Measurements from ENCODE around the gene VWF. TPM values are rescaled to one million over a fixed set of nuclear protein-coding genes. Genes with fewer than 3 reads are reported as not detected.
A peak's percentile ranks its signal among the peaks of the same experiment; 100 is the strongest.

Gene VWF
- total RNA-seq, 1 experiment from 2014 or later: 0.03 TPM

GRCh38 chr12:5973461-5974115 lies 150.9 kb downstream of the VWF start:
- Histone ChIP-seq H3K36me3 (no peaks in the 10 kb centered on the region), H3K9me3 (no peaks in the 10 kb centered on the region), H3K4me3 (no peak overlapping the region), H3K27me3 (no peaks in the 10 kb centered on the region)
- no peak for DNase-seq

- no peaks in the 10 kb centered on the region for H3K27me3 ChIP-seq
Observed at GRCh38 chr12:5972387-5972786, 152.1 kb downstream of the VWF start.

GRCh38 chr12:5971194-5971850 lies 153.1 kb downstream of the VWF start:
- Histone ChIP-seq H3K4me3 (no peak overlapping the region), H3K36me3 (no peaks in the 10 kb centered on the region), H3K27me3 (no peaks in the 10 kb centered on the region), H3K9me3 (no peaks in the 10 kb centered on the region)
- DNase-seq: no peak

More at GRCh38 chr12:5972387-5972786, 152.1 kb downstream of the VWF start:
- Histone ChIP-seq H3K9me3 (no peaks in the 10 kb centered on the region), H3K36me3 (no peaks in the 10 kb centered on the region), H3K4me3 (no peak overlapping the region)
- no peak for DNase-seq

GRCh38 chr12:5969974-5970690 lies 154.3 kb downstream of the VWF start:
- DNase-seq: no peak
- Histone ChIP-seq H3K36me3 (no peaks in the 10 kb centered on the region), H3K4me3 (no peak overlapping the region), H3K9me3 (no peaks in the 10 kb centered on the region), H3K27me3 (no peaks in the 10 kb centered on the region)

- Histone ChIP-seq H3K27me3 (no peaks in the 10 kb centered on the region), H3K36me3 (no peaks in the 10 kb centered on the region), H3K4me3 (no peak overlapping the region), H3K9me3 (no peaks in the 10 kb centered on the region)
- DNase-seq: no peak
Observed at GRCh38 chr12:5969156-5969973, 155.1 kb downstream of the VWF start.

- Histone ChIP-seq H3K36me3 (no peaks in the 10 kb centered on the region), H3K4me3 (no peak overlapping the region), H3K27me3 (no peaks in the 10 kb centered on the region), H3K9me3 (no peaks in the 10 kb centered on the region)
- no peak for DNase-seq
Observed at GRCh38 chr12:5967645-5968415, 156.6 kb downstream of the VWF start.

GRCh38 chr12:5966486-5967095 lies 157.9 kb downstream of the VWF start:
- no peaks in the 10 kb centered on the region for H3K9me3 ChIP-seq
- no peak overlapping the region for H3K4me3 ChIP-seq
- no peak for DNase-seq
- H3K27me3 ChIP-seq: no peaks in the 10 kb centered on the region
- H3K36me3 ChIP-seq: no peaks in the 10 kb centered on the region

GRCh38 chr12:5965950-5966383 lies 158.5 kb downstream of the VWF start:
- no peaks in the 10 kb centered on the region for H3K9me3 ChIP-seq
- DNase-seq: peak; percentile 61
- H3K36me3 ChIP-seq: no peaks in the 10 kb centered on the region
- no peaks in the 10 kb centered on the region for H3K27me3 ChIP-seq
- H3K4me3 ChIP-seq: no peak overlapping the region

- Histone ChIP-seq H3K36me3 (no peaks in the 10 kb centered on the region), H3K27me3 (peaks cover 2% of the 10 kb centered on the region; the same call in 1 of the 2 replicates), H3K9me3 (no peaks in the 10 kb centered on the region), H3K4me3 (no peak overlapping the region)
- DNase-seq: no peak
Observed at GRCh38 chr12:5964913-5965900, 159.3 kb downstream of the VWF start.

GRCh38 chr12:5963515-5963914 lies 161.0 kb downstream of the VWF start:
- no peak for DNase-seq
- H3K9me3 ChIP-seq: no peaks in the 10 kb centered on the region
- no peak overlapping the region for H3K4me3 ChIP-seq
- peaks cover 2% of the 10 kb centered on the region; the same call in 1 of the 2 replicates for H3K27me3 ChIP-seq
- no peaks in the 10 kb centered on the region for H3K36me3 ChIP-seq

- Histone ChIP-seq H3K4me3 (no peak overlapping the region), H3K36me3 (no peaks in the 10 kb centered on the region), H3K27me3 (peaks cover 2% of the 10 kb centered on the region; the same call in 1 of the 2 replicates), H3K9me3 (no peaks in the 10 kb centered on the region)
- DNase-seq: no peak
Observed at GRCh38 chr12:5960783-5961182, 163.7 kb downstream of the VWF start.

- no peak for DNase-seq
- Histone ChIP-seq H3K4me3 (no peak overlapping the region), H3K36me3 (no peaks in the 10 kb centered on the region), H3K27me3 (peaks cover 11% of the 10 kb centered on the region; the same call in 1 of the 2 replicates), H3K9me3 (no peaks in the 10 kb centered on the region)
Observed at GRCh38 chr12:5956987-5957386, 167.5 kb downstream of the VWF start.

- Histone ChIP-seq H3K36me3 (no peaks in the 10 kb centered on the region), H3K4me3 (no peak overlapping the region), H3K9me3 (no peaks in the 10 kb centered on the region), H3K27me3 (peaks cover 9% of the 10 kb centered on the region; the same call in 1 of the 2 replicates)
- DNase-seq: no peak
Observed at GRCh38 chr12:5954661-5955060, 169.8 kb downstream of the VWF start.

- Histone ChIP-seq H3K4me3 (no peak overlapping the region), H3K36me3 (no peaks in the 10 kb centered on the region)
- DNase-seq: no peak
Observed at GRCh38 chr12:5953835-5954586, 170.5 kb downstream of the VWF start.

More at GRCh38 chr12:5953835-5954586, 170.5 kb downstream of the VWF start:
- H3K27me3 ChIP-seq: peaks cover 9% of the 10 kb centered on the region; the same call in 1 of the 2 replicates
- no peaks in the 10 kb centered on the region for H3K9me3 ChIP-seq
